NCI-H510A (cell line): ENCODE measurements around the gene TCTN3.
"Not testable (repeated sequence)": the region's sequence is repeated elsewhere in the genome, so short reads cannot be mapped to it uniquely, and the experiment has no call there.

ENCODE experiments used
- DNase-seq: peaks from one replicate; lab custom pipeline; 2025; lab: John Stamatoyannopoulos, UW

The TCTN3 gene

GRCh38 chr10:95626500-95626899, 67.2 kb downstream of the TCTN3 start:
- DNase-seq, result no peak

- DNase-seq, result not testable (repeated sequence)
Measured at GRCh38 chr10:95620415-95620814, 73.3 kb downstream of the TCTN3 start.

GRCh38 chr10:95618101-95618500, 75.6 kb downstream of the TCTN3 start:
- no peak for DNase-seq

DNA sequence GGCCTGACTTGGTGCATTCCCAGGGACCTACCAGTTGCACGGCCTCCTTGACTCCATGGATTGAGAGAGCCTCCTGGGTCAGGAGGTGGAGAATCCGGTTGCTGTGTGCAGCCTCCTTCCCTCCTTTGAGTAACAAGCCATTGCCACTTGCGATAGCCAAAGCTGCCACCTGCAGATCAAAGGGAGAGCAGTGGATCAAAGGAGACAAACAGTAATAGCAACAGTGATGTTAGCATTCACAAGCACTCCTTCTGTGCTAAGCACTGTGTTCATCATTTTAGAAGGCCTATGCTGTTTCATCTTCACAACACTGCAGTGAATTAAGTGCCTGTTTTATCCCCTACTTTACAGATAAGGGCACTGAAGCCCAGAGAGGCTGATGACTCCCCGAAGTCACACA, 77.3 kb downstream of the TCTN3 start:
- DNase-seq, result no peak
